ENCODE measurements around the gene DIDO1. TPM values are rescaled to one million over a fixed set of nuclear protein-coding genes. Genes with fewer than 3 reads are reported as not detected.
A peak's percentile ranks its signal among the peaks of the same experiment; 100 is the strongest.

The DIDO1 gene
- total RNA-seq, 1 donor from 2014 or later = 41.6 TPM

- no peak for DNase-seq (ENCODE audit: low spot score)
- H3K4me1 Mint-ChIP-seq (ENCODE audit: low read depth) = peaks cover 17% of the 10 kb centered on the region
- H3K36me3 Mint-ChIP-seq (ENCODE audit: low read depth) = peaks cover 27% of the 10 kb centered on the region
- H3K4me3 Mint-ChIP-seq (ENCODE audit: unreplicated experiment) = no peak overlapping the region
- no peak overlapping the region for H3K27ac Mint-ChIP-seq (ENCODE audit: unreplicated experiment)
- peaks cover 4% of the 10 kb centered on the region for H3K9me3 Mint-ChIP-seq (ENCODE audit: low read depth)
- TF ChIP-seq, protein P1, sequence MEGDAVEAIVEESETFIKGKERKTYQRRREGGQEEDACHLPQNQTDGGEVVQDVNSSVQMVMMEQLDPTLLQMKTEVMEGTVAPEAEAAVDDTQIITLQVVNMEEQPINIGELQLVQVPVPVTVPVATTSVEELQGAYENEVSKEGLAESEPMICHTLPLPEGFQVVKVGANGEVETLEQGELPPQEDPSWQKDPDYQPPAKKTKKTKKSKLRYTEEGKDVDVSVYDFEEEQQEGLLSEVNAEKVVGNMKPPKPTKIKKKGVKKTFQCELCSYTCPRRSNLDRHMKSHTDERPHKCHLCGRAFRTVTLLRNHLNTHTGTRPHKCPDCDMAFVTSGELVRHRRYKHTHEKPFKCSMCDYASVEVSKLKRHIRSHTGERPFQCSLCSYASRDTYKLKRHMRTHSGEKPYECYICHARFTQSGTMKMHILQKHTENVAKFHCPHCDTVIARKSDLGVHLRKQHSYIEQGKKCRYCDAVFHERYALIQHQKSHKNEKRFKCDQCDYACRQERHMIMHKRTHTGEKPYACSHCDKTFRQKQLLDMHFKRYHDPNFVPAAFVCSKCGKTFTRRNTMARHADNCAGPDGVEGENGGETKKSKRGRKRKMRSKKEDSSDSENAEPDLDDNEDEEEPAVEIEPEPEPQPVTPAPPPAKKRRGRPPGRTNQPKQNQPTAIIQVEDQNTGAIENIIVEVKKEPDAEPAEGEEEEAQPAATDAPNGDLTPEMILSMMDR (IDR thresholded peaks at IDR 0.05) = no peak
- H3K27me3 Mint-ChIP-seq (ENCODE audit: low read depth) = no peaks in the 10 kb centered on the region
Measured at GRCh38 chr20:62944746-62945145, 18.4 kb upstream of the DIDO1 start.

DNA sequence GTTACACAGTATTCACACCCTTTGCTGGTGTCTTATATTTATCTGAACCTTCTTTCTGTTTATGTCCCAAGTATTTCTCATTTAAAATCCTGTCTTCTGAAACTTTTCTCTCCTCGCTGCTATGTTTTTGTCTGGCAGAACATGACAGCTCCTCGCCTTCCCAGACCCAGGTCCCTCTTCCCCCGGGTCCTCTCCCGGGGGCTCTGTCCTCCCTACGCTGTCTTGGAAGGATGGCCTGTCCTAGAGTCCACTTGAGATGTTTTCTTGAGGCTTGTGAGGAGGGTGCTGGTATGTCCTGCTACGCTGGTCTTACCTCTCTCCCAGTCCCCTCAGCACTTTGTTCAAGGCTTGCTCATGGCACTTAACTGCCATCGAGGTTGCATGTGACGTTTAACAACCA is 17.9 kb upstream of the DIDO1 start:
- no peak overlapping the region for H3K27ac Mint-ChIP-seq (ENCODE audit: unreplicated experiment)
- DNase-seq (ENCODE audit: low spot score) = no peak
- no peaks in the 10 kb centered on the region for H3K27me3 Mint-ChIP-seq (ENCODE audit: low read depth)
- H3K9me3 Mint-ChIP-seq (ENCODE audit: low read depth) = peaks cover 4% of the 10 kb centered on the region
- TF ChIP-seq, protein P1 (IDR thresholded peaks at IDR 0.05) = no peak
- H3K4me3 Mint-ChIP-seq (ENCODE audit: unreplicated experiment) = no peak overlapping the region
- peaks cover 23% of the 10 kb centered on the region for H3K4me1 Mint-ChIP-seq (ENCODE audit: low read depth)
- peaks cover 25% of the 10 kb centered on the region for H3K36me3 Mint-ChIP-seq (ENCODE audit: low read depth)

- no peak overlapping the region for H3K4me3 Mint-ChIP-seq (ENCODE audit: unreplicated experiment)
- H3K27me3 Mint-ChIP-seq (ENCODE audit: low read depth) = no peaks in the 10 kb centered on the region
- TF ChIP-seq, protein P1 (IDR thresholded peaks at IDR 0.05) = no peak
- H3K27ac Mint-ChIP-seq (ENCODE audit: unreplicated experiment) = no peak overlapping the region
- peaks cover 21% of the 10 kb centered on the region for H3K36me3 Mint-ChIP-seq (ENCODE audit: low read depth)
- no peaks in the 10 kb centered on the region for H3K9me3 Mint-ChIP-seq (ENCODE audit: low read depth)
- DNase-seq (ENCODE audit: low spot score) = no peak
- peaks cover 30% of the 10 kb centered on the region for H3K4me1 Mint-ChIP-seq (ENCODE audit: low read depth)
Measured at GRCh38 chr20:62943396-62943795, 17.1 kb upstream of the DIDO1 start.

GRCh38 chr20:62942456-62942855 is 16.2 kb upstream of the DIDO1 start:
- H3K9me3 Mint-ChIP-seq (ENCODE audit: low read depth) = no peaks in the 10 kb centered on the region
- TF ChIP-seq, protein P1 (IDR thresholded peaks at IDR 0.05) = no peak
- H3K36me3 Mint-ChIP-seq (ENCODE audit: low read depth) = peaks cover 20% of the 10 kb centered on the region
- no peak for DNase-seq (ENCODE audit: low spot score)
- H3K4me1 Mint-ChIP-seq (ENCODE audit: low read depth) = peaks cover 30% of the 10 kb centered on the region
- H3K4me3 Mint-ChIP-seq (ENCODE audit: unreplicated experiment) = no peak overlapping the region
- H3K27ac Mint-ChIP-seq (ENCODE audit: unreplicated experiment) = no peak overlapping the region
- no peaks in the 10 kb centered on the region for H3K27me3 Mint-ChIP-seq (ENCODE audit: low read depth)

- Mint-ChIP-seq H3K4me3 (ENCODE audit: unreplicated experiment) (no peak overlapping the region), H3K4me1 (ENCODE audit: low read depth) (peaks cover 33% of the 10 kb centered on the region), H3K36me3 (ENCODE audit: low read depth) (peaks cover 15% of the 10 kb centered on the region), H3K27me3 (ENCODE audit: low read depth) (no peaks in the 10 kb centered on the region), H3K9me3 (ENCODE audit: low read depth) (no peaks in the 10 kb centered on the region), H3K27ac (ENCODE audit: unreplicated experiment) (peak overlapping the region; percentile 52)
- no peak for DNase-seq (ENCODE audit: low spot score)
- TF ChIP-seq, protein P1 (IDR thresholded peaks at IDR 0.05) = no peak
Measured at GRCh38 chr20:62941792-62942191, 15.5 kb upstream of the DIDO1 start.

Measured in chondrocyte (in vitro differentiated cells).